Lung (tissue), 12 donors: ENCODE data around the gene ETFA. TPM values are rescaled to one million over a fixed set of nuclear protein-coding genes. Genes with fewer than 3 reads are reported as not detected.
A peak's percentile ranks its signal among the peaks of the same experiment; 100 is the strongest.

Experiments used
- ATAC-seq: fragments of 200-7000 bp; cut with Tn5 transposase; one replicate; pipeline ENCODE4 v1.9.1; 2020; ENCODE audit warnings: moderate number of reproducible peaks; ENCODE audit not compliant: insufficient read depth, low FRiP score
- DNase-seq, 3 donors: peaks; one replicate each; pipeline ENCODE4 v3.0.0-alpha.2; 2013 to 2017
- H3K27ac ChIP-seq, 2 donors: one replicate each; pipeline ENCODE4 v1.5.1; 2013; ENCODE audit warnings: mild to moderate bottlenecking in 2 of 2, moderate library complexity in 2 of 2, control low read depth in 1 of 2, inconsistent platforms in 1 of 2, low read depth in 1 of 2, low read length in 1 of 2
- H3K27me3 ChIP-seq, 3 donors: one replicate each; pipeline ENCODE4 v1.5.1; 2013; ENCODE audit warnings: low read length in 2 of 3; ENCODE audit not compliant: control insufficient read depth in 3 of 3, insufficient read depth in 3 of 3
- H3K36me3 ChIP-seq, 4 donors: one replicate each; pipeline ENCODE4 v1.5.1; 2013; ENCODE audit warnings: low read length in 4 of 4, mild to moderate bottlenecking in 1 of 4, moderate library complexity in 1 of 4; ENCODE audit not compliant: control insufficient read depth in 4 of 4, insufficient read depth in 4 of 4
- H3K4me1 ChIP-seq, 5 donors: one replicate each; pipeline ENCODE4 v1.5.1; 2013; ENCODE audit warnings: low read length in 5 of 5, mild to moderate bottlenecking in 2 of 5, moderate library complexity in 1 of 5; ENCODE audit not compliant: control insufficient read depth in 5 of 5, insufficient read depth in 5 of 5
- H3K4me3 ChIP-seq: one replicate; pipeline ENCODE4 v1.5.1; 2013; ENCODE audit warnings: mild to moderate bottlenecking, control low read depth, moderate library complexity
- H3K9ac ChIP-seq, 2 donors: one replicate each; pipeline ENCODE4 v1.5.1; 2013; ENCODE audit warnings: low read length in 2 of 2, control low read depth in 1 of 2; ENCODE audit not compliant: insufficient read depth in 1 of 2
- H3K9me3 ChIP-seq, 4 donors: one replicate each; pipeline ENCODE4 v1.5.1; 2013; ENCODE audit warnings: low read length in 3 of 4, mild to moderate bottlenecking in 1 of 4, moderate library complexity in 1 of 4; ENCODE audit not compliant: control insufficient read depth in 4 of 4, insufficient read depth in 3 of 4
- WGBS, 2 donors: extraction: QIAGEN DNeasy Blood & Tissue Kit; methylation state at CpG; one replicate each; pipeline ENCODE4 v1.1.7; 2013; 5-methylcytosine and 5-hydroxymethylcytosine counted together
- polyA plus RNA-seq, 2 donors: library from polyadenylated mRNA; stranded (reverse); fragments of 200-250 nt; gene quantifications; one replicate each; pipeline ENCODE4 v1.2.1, GENCODE V29; 2013
- total RNA-seq, 2 donors: library from RNA; depleted of rRNA in 1 of 2; stranded (reverse); fragments of >200 nt in 1 of 2; gene quantifications; one replicate each; pipeline ENCODE4 v1.2.1, GENCODE V29; 2014 to 2021
- TF ChIP-seq, protein P1 (sequence below): IDR thresholded peaks from 2 replicates; pipeline ENCODE4 v1.5.1; 2012; ENCODE audit warnings: mild to moderate bottlenecking; ENCODE audit errors: control extremely low read depth, extremely low read depth
- donor health status: control.
- donor health status: control.
- donor health status: Bipolar disorder and iron deficiency.
- donor health status: healthy.
- donor health status: DM: yes; HTN: yes; CAD: no.

The ETFA gene
- total and polyA plus RNA-seq, 4 donors: 54.5 to 96.4 (median 83.8) TPM

DNA sequence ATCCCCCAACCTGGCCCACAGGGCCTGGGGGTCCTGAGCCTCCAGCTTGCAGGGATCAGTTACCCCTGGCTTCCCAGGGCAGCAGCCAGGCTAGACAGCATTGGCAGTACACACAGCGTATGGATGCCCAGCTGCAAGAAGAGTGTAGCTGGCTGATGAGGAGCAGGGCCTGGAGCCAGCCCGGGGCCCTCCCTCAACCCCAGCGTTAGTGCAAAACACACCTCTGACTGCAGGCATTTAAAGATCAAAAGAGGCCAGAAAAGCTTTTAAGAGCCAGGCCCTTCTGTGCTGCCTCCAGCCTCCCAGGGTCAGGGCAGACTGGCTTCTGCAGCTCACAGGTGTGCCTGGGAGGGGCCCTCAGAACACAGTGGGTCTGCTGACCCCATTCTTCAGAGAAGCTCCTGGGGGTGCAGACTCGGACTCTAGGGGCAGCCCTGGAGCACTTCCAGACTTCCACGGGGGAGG is 110.6 kb downstream of the ETFA start:
- DNase-seq (peak in 1 of 3 donors; percentile 22), ATAC-seq (no peak)
- Histone ChIP-seq H3K27ac (no peak overlapping the region), H3K4me3 (no peak overlapping the region), H3K27me3 (no peaks in the 10 kb centered on the region), H3K9me3 (no peaks in the 10 kb centered on the region), H3K4me1 (peaks cover 0 to 7% (median 4%) of the 10 kb centered on the region in 5 donors), H3K36me3 (peaks cover 0 to 4% (median 1%) of the 10 kb centered on the region in 4 donors), H3K9ac (no peak overlapping the region)
- 63 to 66% methylated on average over 5 of the region's 5 CpGs for WGBS, 2 donors
- TF ChIP-seq, protein P1, sequence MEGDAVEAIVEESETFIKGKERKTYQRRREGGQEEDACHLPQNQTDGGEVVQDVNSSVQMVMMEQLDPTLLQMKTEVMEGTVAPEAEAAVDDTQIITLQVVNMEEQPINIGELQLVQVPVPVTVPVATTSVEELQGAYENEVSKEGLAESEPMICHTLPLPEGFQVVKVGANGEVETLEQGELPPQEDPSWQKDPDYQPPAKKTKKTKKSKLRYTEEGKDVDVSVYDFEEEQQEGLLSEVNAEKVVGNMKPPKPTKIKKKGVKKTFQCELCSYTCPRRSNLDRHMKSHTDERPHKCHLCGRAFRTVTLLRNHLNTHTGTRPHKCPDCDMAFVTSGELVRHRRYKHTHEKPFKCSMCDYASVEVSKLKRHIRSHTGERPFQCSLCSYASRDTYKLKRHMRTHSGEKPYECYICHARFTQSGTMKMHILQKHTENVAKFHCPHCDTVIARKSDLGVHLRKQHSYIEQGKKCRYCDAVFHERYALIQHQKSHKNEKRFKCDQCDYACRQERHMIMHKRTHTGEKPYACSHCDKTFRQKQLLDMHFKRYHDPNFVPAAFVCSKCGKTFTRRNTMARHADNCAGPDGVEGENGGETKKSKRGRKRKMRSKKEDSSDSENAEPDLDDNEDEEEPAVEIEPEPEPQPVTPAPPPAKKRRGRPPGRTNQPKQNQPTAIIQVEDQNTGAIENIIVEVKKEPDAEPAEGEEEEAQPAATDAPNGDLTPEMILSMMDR: no peak

DNA sequence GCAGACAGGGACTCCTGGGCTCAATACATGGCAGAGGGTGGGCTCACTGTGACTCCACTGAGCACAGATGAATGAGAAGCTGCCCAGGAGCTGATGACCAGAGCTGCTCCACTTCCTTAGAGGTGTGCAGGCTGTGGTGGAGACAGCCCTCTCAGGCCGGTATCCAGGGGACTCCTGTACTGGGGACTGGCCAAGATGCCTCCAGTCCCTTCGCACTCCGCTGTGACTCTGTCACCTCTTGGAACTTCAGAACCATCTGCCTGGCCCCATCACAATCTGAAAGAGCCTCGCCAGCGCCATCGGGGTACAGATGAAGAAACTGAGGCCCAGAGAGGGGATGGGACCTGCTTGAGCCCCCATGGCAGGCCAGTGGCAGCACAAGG is 111.2 kb downstream of the ETFA start:
- H3K9ac ChIP-seq: no peak overlapping the region
- H3K27ac ChIP-seq: no peak overlapping the region
- H3K27me3 ChIP-seq: no peaks in the 10 kb centered on the region
- 98% methylated on average over 6 of the region's 6 CpGs for WGBS, 2 donors
- H3K4me1 ChIP-seq: peaks cover 0 to 7% (median 4%) of the 10 kb centered on the region in 5 donors
- DNase-seq: no peak
- no peak for ATAC-seq
- peaks cover 0 to 3% (median 1%) of the 10 kb centered on the region in 4 donors for H3K36me3 ChIP-seq
- no peaks in the 10 kb centered on the region for H3K9me3 ChIP-seq
- TF ChIP-seq, protein P1: no peak
- H3K4me3 ChIP-seq: no peak overlapping the region

DNA sequence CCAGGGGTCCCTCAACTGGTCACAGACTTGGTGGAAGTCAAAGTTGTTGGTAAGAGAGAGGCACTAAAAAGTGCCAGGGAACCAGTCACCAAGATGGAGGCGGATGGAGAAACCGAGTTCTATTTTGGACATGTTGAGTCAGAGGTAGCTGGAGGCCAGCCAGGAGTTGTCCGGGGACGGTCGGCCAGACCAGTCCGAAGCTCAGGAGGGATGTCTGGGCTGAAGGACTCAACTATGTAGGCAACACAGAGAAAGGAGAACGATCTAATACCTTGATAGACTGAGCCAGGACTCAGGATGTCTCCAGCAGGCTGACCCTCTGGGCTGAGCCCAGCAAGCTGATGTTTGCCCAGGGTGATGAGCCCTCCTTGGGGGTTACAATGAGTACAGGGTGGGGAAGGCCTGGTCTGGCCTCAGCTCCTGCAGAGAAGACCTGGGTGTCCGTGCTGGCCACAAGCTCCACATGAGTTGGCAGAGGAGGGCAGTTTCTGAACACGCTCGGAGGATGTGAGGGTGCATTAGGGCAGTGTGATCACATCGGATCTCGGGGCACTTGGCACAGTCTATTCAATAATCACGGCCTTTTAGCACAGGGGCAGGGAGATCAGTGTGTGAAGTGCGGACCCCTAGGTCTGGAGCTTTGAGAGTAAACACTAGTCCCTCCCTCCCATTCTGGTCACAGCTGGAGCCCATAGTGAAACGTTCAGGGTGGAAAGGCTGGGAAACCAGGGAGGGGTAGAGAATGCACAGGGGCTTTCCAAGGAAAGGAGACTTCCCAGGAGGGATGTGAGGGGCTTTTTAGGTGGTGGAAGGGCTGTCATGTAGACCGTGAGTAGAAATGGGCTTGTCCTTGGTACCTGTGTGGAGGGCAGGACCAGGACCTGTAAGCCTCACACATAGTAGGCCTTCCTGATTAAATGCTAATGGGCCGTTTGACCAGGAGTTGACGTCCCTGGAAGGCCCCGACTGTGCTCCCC is 111.9 kb downstream of the ETFA start:
- no peak for ATAC-seq
- Histone ChIP-seq H3K4me3 (no peak overlapping the region), H3K27me3 (no peaks in the 10 kb centered on the region), H3K4me1 (peaks cover 0 to 7% (median 4%) of the 10 kb centered on the region in 5 donors), H3K9ac (no peak overlapping the region), H3K27ac (no peak overlapping the region), H3K36me3 (peaks cover 0 to 3% (median 1%) of the 10 kb centered on the region in 4 donors), H3K9me3 (no peaks in the 10 kb centered on the region)
- DNase-seq: no peak
- TF ChIP-seq, protein P1: no peak
- WGBS, 2 donors: 82 to 85% methylated on average over 19 of the region's 19 CpGs
